K562 (cell line): ENCODE results near the gene ADGRL3. TPM values are rescaled to one million over a fixed set of nuclear protein-coding genes. Genes with fewer than 3 reads are reported as not detected.

Experiments used
- ATAC-seq: fragments of 200-7000 bp; cut with Tn5 transposase; 3 replicates; pipeline ENCODE4 v1.9.1; 2020; ENCODE audit warnings: moderate library complexity
- BruUV-seq: library from RNA; stranded (reverse); fragments of 400-500 nt; replicated peaks from 2 replicates; lab custom pipeline; 2021; lab: Mats Ljungman, UMichigan
- CTCF ChIA-PET: fragments of 300-600 bp; formaldehyde crosslinking; extraction: SDS; loops from one replicate; lab custom pipeline; 2021; ENCODE audit warnings: low intra/inter-chr PET ratio; lab: Yijun Ruan, JAX
- POLR2A ChIA-PET: fragments of 300-600, 350-650 bp; sonication (Branson Sonifier 250); formaldehyde crosslinking; extraction: SDS; loops from one replicate; lab custom pipeline; 2021; ENCODE audit warnings: antibody characterized with exemption, inconsistent platforms; lab: Yijun Ruan, JAX
- DNase-seq, 4 experiments: peaks; one replicate each; pipeline versions ENCODE4 v3.0.0 to v3.0.0-alpha.2; 2011 to 2018; ENCODE audit warnings: low spot score in 3 of 4, mixed read lengths in 3 of 4; ENCODE audit errors: extremely low read depth in 1 of 4
- FAIRE-seq: peaks from 2 replicates; lab custom pipeline; 2011; peaks lifted over from hg19 to GRCh38; lab: Jason Lieb, UNC
- H2AFZ ChIP-seq: 2 replicates; pipeline ENCODE4 v1.6.0; 2011; ENCODE audit warnings: low read depth, low read length, control low read depth, inconsistent platforms
- H3K27ac ChIP-seq: fragments of 200-600 bp; 3 replicates; pipeline ENCODE4 v1.8.0; 2011; ENCODE audit warnings: low read depth, mild to moderate bottlenecking, control low read depth, inconsistent platforms, low read length, moderate library complexity, mixed read lengths; ENCODE audit errors: extremely low read depth
- H3K27me3 ChIP-seq, 2 experiments: fragments of 300-600 bp in 1 of 2; 2 replicates in 1 of 2; 3 replicates in 1 of 2; pipeline versions ENCODE4 v1.6.0 to v1.8.0; 2011; ENCODE audit warnings: inconsistent platforms in 2 of 2, low read length in 2 of 2, mild to moderate bottlenecking in 1 of 2, mixed read lengths in 1 of 2, moderate library complexity in 1 of 2; ENCODE audit not compliant: control insufficient read depth in 2 of 2, insufficient read depth in 2 of 2
- H3K36me3 ChIP-seq: fragments of 300-600 bp; 3 replicates; pipeline ENCODE4 v1.8.0; 2011; ENCODE audit warnings: mild to moderate bottlenecking, low read length, inconsistent platforms; ENCODE audit not compliant: control insufficient read depth, insufficient read depth
- H3K4me1 ChIP-seq, 2 experiments: fragments of 200-600 bp in 1 of 2; replicated peaks in 1 of 2; 2 replicates in 1 of 2; 3 replicates in 1 of 2; pipeline versions ENCODE4 v1.5.1 to v1.8.0; 2011; ENCODE audit warnings: inconsistent platforms in 2 of 2, low read length in 2 of 2, mild to moderate bottlenecking in 1 of 2, mixed read lengths in 1 of 2, moderate library complexity in 1 of 2; ENCODE audit not compliant: control insufficient read depth in 2 of 2, insufficient read depth in 2 of 2
- H3K4me2 ChIP-seq: 2 replicates; pipeline ENCODE4 v1.6.1; 2011; ENCODE audit warnings: low read length, control low read depth, inconsistent platforms, mixed read lengths; ENCODE audit not compliant: insufficient read depth
- H3K4me3 ChIP-seq: fragments of 200-600 bp; sonication (generic), shearing (Covaris generic); 2 replicates; pipeline ENCODE4 v1.5.1; 2016; ENCODE audit warnings: control low read depth, inconsistent platforms
- H3K79me2 ChIP-seq: fragments of 200-600 bp; 3 replicates; pipeline ENCODE4 v1.8.0; 2011; ENCODE audit warnings: low read length, inconsistent platforms; ENCODE audit not compliant: control insufficient read depth, insufficient read depth
- H3K9ac ChIP-seq, 2 experiments: 2 replicates each; pipeline versions ENCODE4 v1.6.0 to v1.6.1; 2011; ENCODE audit warnings: low read depth in 2 of 2, low read length in 2 of 2, control low read depth in 1 of 2, inconsistent platforms in 1 of 2, mild to moderate bottlenecking in 1 of 2, mixed read lengths in 1 of 2; ENCODE audit not compliant: insufficient read depth in 1 of 2
- H3K9me1 ChIP-seq: one replicate; pipeline ENCODE4 v1.6.0; 2011; ENCODE audit warnings: inconsistent platforms, mild to moderate bottlenecking, low read length, moderate library complexity; ENCODE audit not compliant: control insufficient read depth, insufficient read depth
- H3K9me3 ChIP-seq: replicated peaks from 2 replicates; pipeline ENCODE4 v1.5.1; 2011; ENCODE audit warnings: low read depth, low read length, inconsistent platforms; ENCODE audit not compliant: control insufficient read depth, insufficient read depth
- H4K20me1 ChIP-seq: replicated peaks from 2 replicates; pipeline ENCODE4 v1.6.1; 2011; ENCODE audit warnings: low read length, inconsistent platforms, mixed read lengths; ENCODE audit not compliant: control insufficient read depth, insufficient read depth
- CBX1 ChIP-seq: sonication (generic); IDR thresholded peaks from 2 replicates; pipeline ENCODE4 v1.6.1; 2016; ENCODE audit warnings: antibody characterized with exemption, low read depth, mild to moderate bottlenecking
- GTF2A2 ChIP-seq: IDR thresholded peaks from 2 replicates; pipeline ENCODE4 v1.6.1; 2016; ENCODE audit warnings: mild to moderate bottlenecking, missing genetic modification characterization, missing compliant biosample characterization
- KDM5B ChIP-seq: fragments of 200-600 bp; sonication (generic); IDR thresholded peaks from 2 replicates; pipeline ENCODE4 v1.6.1; 2012; ENCODE audit warnings: low read depth, mild to moderate bottlenecking, moderate library complexity, low read length, control low read depth, inconsistent platforms; ENCODE audit not compliant: insufficient replicate concordance
- MAX ChIP-seq: sonication (generic); formaldehyde crosslinking; IDR thresholded peaks from 2 replicates; pipeline ENCODE4 v1.9.0; 2022; ENCODE audit warnings: mild to moderate bottlenecking, missing genetic modification reagents
- MTA1 ChIP-seq: fragments of 450-650 bp; IDR thresholded peaks from 2 replicates; pipeline ENCODE4 v1.6.1; 2017; ENCODE audit warnings: borderline replicate concordance
- NR0B1 ChIP-seq: fragments of 450-650 bp; IDR thresholded peaks from one replicate; pipeline ENCODE4 v1.6.1; 2018; ENCODE audit warnings: mild to moderate bottlenecking, moderate library complexity; ENCODE audit not compliant: partially characterized antibody
- PURB ChIP-seq: sonication (generic); formaldehyde crosslinking; IDR thresholded peaks from 2 replicates; pipeline ENCODE4 v1.9.0; 2021; ENCODE audit warnings: low read depth, mild to moderate bottlenecking, missing genetic modification reagents
- RBM22 ChIP-seq: fragments of 200-400 bp; formaldehyde crosslinking; IDR thresholded peaks from 2 replicates; pipeline ENCODE4 v1.6.1; 2018; ENCODE audit warnings: low read length, low read depth; ENCODE audit not compliant: poor library complexity, severe bottlenecking
- TRIM25 ChIP-seq: fragments of 450-650 bp; IDR thresholded peaks from 2 replicates; pipeline ENCODE4 v1.7.0; 2016; ENCODE audit warnings: borderline replicate concordance
- ZC3H4 ChIP-seq: sonication (generic); formaldehyde crosslinking; IDR thresholded peaks from 2 replicates; pipeline ENCODE4 v1.9.0; 2021; ENCODE audit warnings: missing genetic modification reagents, borderline replicate concordance
- ZNF212 ChIP-seq: fragments of 450-650 bp; formaldehyde crosslinking; IDR thresholded peaks from 2 replicates; pipeline ENCODE4 v1.4.0; 2020; ENCODE audit warnings: mild to moderate bottlenecking
- ZNF23 ChIP-seq: fragments of 250-450 bp; sonication (Bioruptor Pico); IDR thresholded peaks from 2 replicates; pipeline ENCODE4 v1.4.0; 2020; ENCODE audit warnings: mild to moderate bottlenecking
- ZNF583 ChIP-seq: fragments of 250-450 bp; sonication (Bioruptor Pico); IDR thresholded peaks from 2 replicates; pipeline ENCODE4 v1.4.0; 2020
- ZNF584 ChIP-seq: fragments of 200-800 bp; sonication (Bioruptor generic); IDR thresholded peaks from 2 replicates; pipeline ENCODE4 v1.6.1; 2016; ENCODE audit warnings: low read depth, mild to moderate bottlenecking, missing genetic modification characterization, missing compliant biosample characterization
- ZNF830 ChIP-seq: fragments of 250-450 bp; sonication (Bioruptor Pico); IDR thresholded peaks from 2 replicates; pipeline ENCODE4 v1.5.0; 2021; ENCODE audit warnings: mild to moderate bottlenecking
- WGBS: fragments of 100-300 bp; shearing (Covaris generic); methylation state at CpG from one replicate; pipeline ENCODE4 v1.1.6; 2016; ENCODE audit warnings: low coverage, mixed read lengths; ENCODE audit not compliant: insufficient coverage; ENCODE audit errors: missing lambda C conversion rate; 5-methylcytosine and 5-hydroxymethylcytosine counted together
- in situ Hi-C: fragments of 300-500 bp; cut with MboI; formaldehyde crosslinking; loops from 4 replicates; pipeline ENCODE4 v1.15.0; 2018; ENCODE audit warnings: inconsistent platforms, mixed read lengths
- intact Hi-C: fragments of 100-400 bp; cut with micrococcal nuclease; formaldehyde crosslinking; loops from 2 replicates; pipeline ENCODE4 v1.14.2; 2022
- polyA plus RNA-seq, 8 experiments: library from polyadenylated mRNA; depleted of rRNA in 4 of 8; stranded (reverse) in 5 of 8; unstranded in 3 of 8; fragments of >200 nt; fragmentation: Nextera tagmentation in 2 of 8; fragmentation: Illumina TruSeq in 1 of 8; extraction: Ambion mirVana in 2 of 8; extraction: Trizol in 1 of 8; gene quantifications; 2 replicates each; pipeline versions ENCODE4 v1.2.1 to v1.2.3, GENCODE V29; 2011 to 2014; ENCODE audit warnings: inconsistent platforms in 1 of 8, missing spikeins in 1 of 8
- total RNA-seq, 7 experiments: library from RNA; depleted of rRNA in 6 of 7; stranded (reverse); fragments of >200 nt in 6 of 7; fragmentation: Illumina TruSeq in 2 of 7; extraction: Trizol in 2 of 7; gene quantifications; 2 replicates each; pipeline versions ENCODE4 v1.2.1 to v1.2.3, GENCODE V29; 2011 to 2021; ENCODE audit warnings: low replicate concordance in 1 of 7

Gene ADGRL3
- total and polyA plus RNA-seq, 9 of the 15 experiments (the other 6 are each of a cell fraction or from before 2014, with no cell fraction given): 0.03 to 0.14 (median 0.04) TPM; not detected in 2

- Histone ChIP-seq H3K27me3 (no peaks in the 10 kb centered on the region), H3K4me3 (no peak overlapping the region), H3K9me3 (no peaks in the 10 kb centered on the region), H4K20me1 (no peaks in the 10 kb centered on the region), H3K36me3 (no peaks in the 10 kb centered on the region), H3K9ac (no peak overlapping the region), H3K9me1 (no peaks in the 10 kb centered on the region), H3K4me1 (no peaks in the 10 kb centered on the region), H2AFZ (no peak overlapping the region), H3K79me2 (no peaks in the 10 kb centered on the region), H3K4me2 (no peak overlapping the region), H3K27ac (no peak overlapping the region)
- BruUV-seq: no TSS peak
- DNase-seq (no peak), ATAC-seq (no peak), FAIRE-seq (no peak)
- WGBS: 0% methylated on average over 2 of the region's 2 CpGs
- ChIA-PET POLR2A (no interaction called here), CTCF (no interaction called here)
- TF ChIP-seq GTF2A2 (tag) (no peak), KDM5B (no peak), ZNF830 (CRISPR knock-in tag) (no peak), NR0B1 (no peak), TRIM25 (no peak), ZC3H4 (CRISPR knock-in tag) (no peak), ZNF583 (no peak), MAX (no peak), RBM22 (no peak), ZNF212 (CRISPR knock-in tag) (no peak), PURB (no peak), CBX1 (no peak), ZNF584 (CRISPR knock-in tag) (no peak), MTA1 (no peak), ZNF23 (CRISPR knock-in tag) (no peak)
- in situ Hi-C loops (no loop called here), intact Hi-C loops (no loop called here)
These were observed 711.2 kb downstream of the ADGRL3 start for GRCh38 chr4:61911313-61911756.
